ENCODE measurements around the gene ATXN7L2. TPM values are rescaled to one million over a fixed set of nuclear protein-coding genes. Genes with fewer than 3 reads are reported as not detected.
"Not testable (repeated sequence)": the region's sequence is repeated elsewhere in the genome, so short reads cannot be mapped to it uniquely, and the experiment has no call there.

Gene ATXN7L2
- total RNA-seq, 3 donors from 2014 or later, result 2.4 to 4.1 (median 2.9) TPM

GRCh38 chr1:109468061-109468460 is 15.6 kb upstream of the ATXN7L2 start:
- peaks cover 3 to 51% of the 10 kb centered on the region in 2 donors for H3K27me3 ChIP-seq

GRCh38 chr1:109468903-109469302 is 14.8 kb upstream of the ATXN7L2 start:
- intact Hi-C loops (cut with DNase I; ENCODE audit: low total_unique reads), result no loop called here

More at GRCh38 chr1:109468061-109468460, 15.6 kb upstream of the ATXN7L2 start:
- H3K36me3 ChIP-seq, result no peaks in the 10 kb centered on the region
- intact Hi-C loops (cut with DNase I; ENCODE audit: low total_unique reads), result no loop called here
- no peak overlapping the region for H3K4me3 ChIP-seq
- no peak for DNase-seq (ENCODE audit: low spot score in 2 of 2)
- no peaks in the 10 kb centered on the region for H3K4me1 ChIP-seq
- H3K27ac ChIP-seq, result no peak overlapping the region
- TF ChIP-seq POLR2A (IDR thresholded peaks at IDR 0.05) (no peak), CTCF (IDR thresholded peaks at IDR 0.05) (no peak), POLR2AphosphoS5 (IDR thresholded peaks at IDR 0.05) (no peak)
- no peaks in the 10 kb centered on the region for H3K9me3 ChIP-seq

GRCh38 chr1:109470245-109470644 is 13.5 kb upstream of the ATXN7L2 start:
- intact Hi-C loops (cut with DNase I; ENCODE audit: low total_unique reads), result no loop called here
- Histone ChIP-seq H3K27me3 (peaks cover 3 to 38% of the 10 kb centered on the region in 2 donors), H3K9me3 (no peaks in the 10 kb centered on the region), H3K4me1 (no peaks in the 10 kb centered on the region), H3K36me3 (no peaks in the 10 kb centered on the region), H3K4me3 (no peak overlapping the region), H3K27ac (no peak overlapping the region)
- no peak for DNase-seq (ENCODE audit: low spot score in 2 of 2)
- TF ChIP-seq POLR2A (IDR thresholded peaks at IDR 0.05) (no peak), CTCF (IDR thresholded peaks at IDR 0.05) (no peak), POLR2AphosphoS5 (IDR thresholded peaks at IDR 0.05) (no peak)

More at GRCh38 chr1:109468903-109469302, 14.8 kb upstream of the ATXN7L2 start:
- H3K27ac ChIP-seq, result no peak overlapping the region
- no peaks in the 10 kb centered on the region for H3K4me1 ChIP-seq
- H3K27me3 ChIP-seq, result peaks cover 3 to 46% of the 10 kb centered on the region in 2 donors
- TF ChIP-seq POLR2A (IDR thresholded peaks at IDR 0.05) (no peak), POLR2AphosphoS5 (IDR thresholded peaks at IDR 0.05) (no peak), CTCF (IDR thresholded peaks at IDR 0.05) (no peak)
- no peak for DNase-seq (ENCODE audit: low spot score in 2 of 2)
- no peaks in the 10 kb centered on the region for H3K36me3 ChIP-seq
- no peak overlapping the region for H3K4me3 ChIP-seq
- H3K9me3 ChIP-seq, result no peaks in the 10 kb centered on the region

- Histone ChIP-seq H3K4me1 (no peaks in the 10 kb centered on the region), H3K9me3 (no peaks in the 10 kb centered on the region), H3K36me3 (no peaks in the 10 kb centered on the region), H3K27ac (no peak overlapping the region), H3K4me3 (no peak overlapping the region), H3K27me3 (peaks cover 0 to 13% of the 10 kb centered on the region in 2 donors)
- intact Hi-C loops (cut with DNase I; ENCODE audit: low total_unique reads), result no loop called here
- no peak for TF ChIP-seq POLR2AphosphoS5 (IDR thresholded peaks at IDR 0.05)
- no peak for TF ChIP-seq CTCF (IDR thresholded peaks at IDR 0.05)
- TF ChIP-seq POLR2A (IDR thresholded peaks at IDR 0.05), result no peak
- DNase-seq (ENCODE audit: low spot score in 2 of 2), result no peak
These were observed 10.9 kb upstream of the ATXN7L2 start for GRCh38 chr1:109472779-109473178.

GRCh38 chr1:109473284-109474057 is 10.2 kb upstream of the ATXN7L2 start:
- H3K4me3 ChIP-seq; H3K9me3 ChIP-seq; intact Hi-C loops (cut with DNase I; ENCODE audit: low total_unique reads); H3K27ac ChIP-seq; H3K4me1 ChIP-seq; DNase-seq (ENCODE audit: low spot score in 2 of 2); H3K36me3 ChIP-seq: not testable (repeated sequence)
- H3K27me3 ChIP-seq, result peaks cover 0 to 11% of the 10 kb centered on the region in 2 donors
